Sigmoid colon (tissue), 7 donors: ENCODE data around the gene ADRA1B. TPM values are rescaled to one million over a fixed set of nuclear protein-coding genes. Genes with fewer than 3 reads are reported as not detected.

ENCODE experiments used
- DNase-seq: peaks from one replicate; pipeline ENCODE4 v3.0.0-alpha.2; 2019
- H3K27ac ChIP-seq, 4 donors: fragments of 200-600 bp; sonication (generic); one replicate each; pipeline ENCODE4 v1.5.1; 2016 to 2019; ENCODE audit warnings: mild to moderate bottlenecking in 1 of 4
- H3K27me3 ChIP-seq, 3 donors: fragments of 200-600 bp; sonication (generic); one replicate each; pipeline ENCODE4 v1.5.1; 2019; ENCODE audit warnings: mild to moderate bottlenecking in 1 of 3
- H3K36me3 ChIP-seq, 4 donors: fragments of 200-600 bp; sonication (generic); one replicate each; pipeline ENCODE4 v1.5.1; 2016 to 2019
- H3K4me1 ChIP-seq, 4 donors: fragments of 200-600 bp; sonication (generic); one replicate each; pipeline ENCODE4 v1.5.1; 2017 to 2019
- H3K4me3 ChIP-seq, 4 donors: fragments of 200-600 bp; sonication (generic); one replicate each; pipeline ENCODE4 v1.5.1; 2017 to 2019; ENCODE audit warnings: mild to moderate bottlenecking in 2 of 4, moderate library complexity in 1 of 4
- H3K9me3 ChIP-seq, 4 donors: fragments of 200-600 bp in 3 of 4; sonication (generic) in 3 of 4; one replicate each; pipeline versions ENCODE4 v1.5.1 to v1.6.1; 2013 to 2019
- EP300 ChIP-seq, 4 donors: sonication (generic); formaldehyde crosslinking; IDR thresholded peaks; one replicate each; pipeline ENCODE4 v1.6.1; 2017; ENCODE audit warnings: antibody characterized with exemption in 4 of 4
- POLR2A ChIP-seq, 2 donors: fragments of 450-650 bp; IDR thresholded peaks; one replicate each; pipeline ENCODE4 v1.6.1; 2016; ENCODE audit warnings: antibody characterized with exemption in 2 of 2, mild to moderate bottlenecking in 2 of 2, moderate library complexity in 2 of 2
- POLR2AphosphoS5 ChIP-seq, 4 donors: sonication (generic); formaldehyde crosslinking; IDR thresholded peaks; one replicate each; pipeline ENCODE4 v1.6.1; 2017; ENCODE audit warnings: antibody characterized with exemption in 4 of 4
- WGBS, 2 donors: extraction: QIAGEN DNeasy Blood & Tissue Kit; methylation state at CpG; one replicate each; pipeline ENCODE4 v1.1.7; 2013; 5-methylcytosine and 5-hydroxymethylcytosine counted together
- intact Hi-C: fragments of 100-400 bp; cut with DNase I; formaldehyde crosslinking; loops from one replicate; pipeline ENCODE4 v1.15.1; 2023
- polyA plus RNA-seq, 3 donors: library from polyadenylated mRNA; stranded (reverse); fragments of 200-250 nt; gene quantifications; one replicate each; pipeline ENCODE4 v1.2.3, GENCODE V29; 2013
- total RNA-seq, 4 donors: library from RNA; depleted of rRNA; stranded (reverse); fragments of >200 nt; gene quantifications; one replicate each; pipeline ENCODE4 v1.1.0, GENCODE V29; 2016
- TF ChIP-seq, protein P1 (sequence below), 4 experiments: fragments of 450-650 bp in 3 of 4; fragments of 200-600 bp in 1 of 4; IDR thresholded peaks; one replicate each; pipeline ENCODE4 v1.5.1; 2016 to 2019; ENCODE audit warnings: antibody characterized with exemption in 4 of 4, mild to moderate bottlenecking in 3 of 4, moderate library complexity in 2 of 4
- donor health status: healthy with polysubstance abuse.
- donor health status: Bipolar disorder and iron deficiency.
- donor health status: healthy.

The ADRA1B gene
- total RNA-seq = 1 to 10 TPM in 1 of 4 donors, under 1 TPM in 3; 0.36 to 1.8 (median 0.61) TPM
- polyA plus RNA-seq = under 1 TPM in 2 of 3 donors, not detected in 1; 0.47 to 0.92 TPM

DNA sequence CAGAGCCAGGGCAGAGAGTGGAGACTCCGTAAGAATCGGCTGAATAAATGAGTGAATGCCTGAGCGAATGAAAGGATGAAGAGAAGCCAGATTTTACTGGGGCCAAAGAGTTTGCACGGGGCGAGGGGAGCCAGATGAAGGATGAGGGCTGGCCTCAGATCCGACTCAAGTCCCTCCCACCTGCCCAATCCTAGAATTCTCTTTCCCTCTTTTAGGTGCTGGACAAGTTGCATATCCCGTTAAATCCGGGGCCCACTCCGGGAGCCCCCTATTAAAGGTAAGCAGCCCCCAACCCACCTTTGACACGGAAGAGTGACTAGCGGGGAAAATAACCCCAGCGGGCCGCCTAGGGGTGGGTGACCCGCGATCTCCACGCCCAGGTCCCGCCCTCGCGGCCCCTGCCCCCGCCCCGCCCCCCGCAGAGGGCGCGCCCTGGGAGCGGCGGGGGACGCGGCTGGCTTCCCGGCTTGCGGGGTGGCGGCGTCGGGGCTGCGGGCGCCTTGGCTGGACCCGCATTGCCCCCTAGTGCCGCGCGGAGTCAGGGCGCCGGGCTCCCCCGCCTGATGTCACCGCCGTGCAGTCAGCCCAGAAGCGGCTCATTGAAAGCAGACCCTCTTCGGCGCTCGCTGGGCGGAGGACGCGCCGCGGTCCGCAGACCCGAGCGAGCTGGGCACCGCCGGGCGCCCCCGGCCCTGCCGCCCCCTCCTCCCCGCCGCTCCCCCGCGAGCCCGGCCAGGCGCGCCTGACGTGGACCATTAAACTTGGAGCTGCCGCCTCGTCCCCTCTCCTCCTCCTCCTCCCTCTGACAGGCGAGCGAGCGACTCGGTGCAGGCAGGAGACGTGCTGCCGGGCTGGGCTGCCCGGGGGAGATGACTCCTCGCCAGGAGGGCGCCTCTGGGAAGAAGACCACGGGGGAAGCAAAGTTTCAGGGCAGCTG lies at the start of gene ADRA1B:
Gene ADRA1B (plus strand): TSS at position 579 of the 937 bp plus-strand sequence. CDS start 424 bp downstream, outside the sequence.
- Histone ChIP-seq H3K36me3 (no peaks in the 10 kb centered on the region), H3K27me3 (peaks cover 0 to 11% (median 3%) of the 10 kb centered on the region in 3 donors), H3K9me3 (no peaks in the 10 kb centered on the region), H3K27ac (peak within 1 kb of the TSS in 3 of 4 donors; percentile 11 to 50 (median 21)), H3K4me1 (peaks cover 0 to 31% (median 17%) of the 10 kb centered on the region in 4 donors), H3K4me3 (peak within 1 kb of the TSS in 3 of 4 donors; percentile 42 to 55 (median 48))
- TF ChIP-seq POLR2AphosphoS5 (IDR thresholded peaks at IDR 0.05) = no peak
- TF ChIP-seq, protein P1, sequence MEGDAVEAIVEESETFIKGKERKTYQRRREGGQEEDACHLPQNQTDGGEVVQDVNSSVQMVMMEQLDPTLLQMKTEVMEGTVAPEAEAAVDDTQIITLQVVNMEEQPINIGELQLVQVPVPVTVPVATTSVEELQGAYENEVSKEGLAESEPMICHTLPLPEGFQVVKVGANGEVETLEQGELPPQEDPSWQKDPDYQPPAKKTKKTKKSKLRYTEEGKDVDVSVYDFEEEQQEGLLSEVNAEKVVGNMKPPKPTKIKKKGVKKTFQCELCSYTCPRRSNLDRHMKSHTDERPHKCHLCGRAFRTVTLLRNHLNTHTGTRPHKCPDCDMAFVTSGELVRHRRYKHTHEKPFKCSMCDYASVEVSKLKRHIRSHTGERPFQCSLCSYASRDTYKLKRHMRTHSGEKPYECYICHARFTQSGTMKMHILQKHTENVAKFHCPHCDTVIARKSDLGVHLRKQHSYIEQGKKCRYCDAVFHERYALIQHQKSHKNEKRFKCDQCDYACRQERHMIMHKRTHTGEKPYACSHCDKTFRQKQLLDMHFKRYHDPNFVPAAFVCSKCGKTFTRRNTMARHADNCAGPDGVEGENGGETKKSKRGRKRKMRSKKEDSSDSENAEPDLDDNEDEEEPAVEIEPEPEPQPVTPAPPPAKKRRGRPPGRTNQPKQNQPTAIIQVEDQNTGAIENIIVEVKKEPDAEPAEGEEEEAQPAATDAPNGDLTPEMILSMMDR (IDR thresholded peaks at IDR 0.05) = peak in 1 of 4 experiments; percentile 48
- intact Hi-C loops = loop anchor here (5.0 to 10.0 kb wide), 4 partner anchors 131 to 759 kb away; no protein-coding TSS in a partner anchor
- WGBS, 2 donors = 1 to 2% methylated on average over 81 of the region's 81 CpGs
- DNase-seq = peak; percentile 85

DNA sequence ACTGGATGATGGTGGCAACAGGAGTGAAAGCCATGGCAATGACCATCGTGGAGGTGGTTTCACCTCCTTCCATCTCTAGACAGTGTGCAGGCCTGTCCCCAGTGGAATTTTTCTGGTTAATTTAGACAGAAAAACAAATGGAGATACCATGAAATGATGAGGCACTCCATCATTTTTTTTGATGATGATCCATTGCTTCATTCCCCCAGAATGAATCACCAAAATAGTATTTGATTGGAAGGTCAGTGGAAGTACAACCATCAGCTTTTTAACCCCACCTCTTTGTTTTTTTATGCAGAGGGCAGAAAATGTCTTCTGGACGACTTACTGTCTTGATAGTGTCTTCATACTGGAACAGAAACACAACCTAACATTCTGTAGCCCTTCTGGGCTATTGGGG lies 42.6 kb upstream of the ADRA1B start:
- no peaks in the 10 kb centered on the region for H3K9me3 ChIP-seq
- TF ChIP-seq POLR2AphosphoS5 (IDR thresholded peaks at IDR 0.05) (no peak), EP300 (IDR thresholded peaks at IDR 0.05) (no peak), POLR2A (IDR thresholded peaks at IDR 0.05) (no peak)
- TF ChIP-seq, protein P1 (IDR thresholded peaks at IDR 0.05) = no peak
- intact Hi-C loops = no loop called here
- 76 to 78% methylated on average over 2 of the region's 2 CpGs for WGBS, 2 donors
- DNase-seq = no peak
- H3K36me3 ChIP-seq = no peaks in the 10 kb centered on the region
- H3K27ac ChIP-seq = no peak overlapping the region
- H3K4me1 ChIP-seq = peaks cover 0 to 7% (median 0%) of the 10 kb centered on the region in 4 donors
- H3K4me3 ChIP-seq = no peak overlapping the region
- no peaks in the 10 kb centered on the region for H3K27me3 ChIP-seq

- no peak for DNase-seq
- H3K9me3 ChIP-seq = no peaks in the 10 kb centered on the region
- H3K27ac ChIP-seq = no peak overlapping the region
- H3K4me3 ChIP-seq = no peak overlapping the region
- intact Hi-C loops = no loop called here
- no peaks in the 10 kb centered on the region for H3K36me3 ChIP-seq
- H3K4me1 ChIP-seq = peaks cover 0 to 7% (median 0%) of the 10 kb centered on the region in 4 donors
- no peaks in the 10 kb centered on the region for H3K27me3 ChIP-seq
- TF ChIP-seq EP300 (IDR thresholded peaks at IDR 0.05) (no peak), POLR2A (IDR thresholded peaks at IDR 0.05) (no peak), POLR2AphosphoS5 (IDR thresholded peaks at IDR 0.05) (no peak)
- TF ChIP-seq, protein P1 (IDR thresholded peaks at IDR 0.05) = no peak
Measured at GRCh38 chr5:159874263-159874662, 42.0 kb upstream of the ADRA1B start.

DNA sequence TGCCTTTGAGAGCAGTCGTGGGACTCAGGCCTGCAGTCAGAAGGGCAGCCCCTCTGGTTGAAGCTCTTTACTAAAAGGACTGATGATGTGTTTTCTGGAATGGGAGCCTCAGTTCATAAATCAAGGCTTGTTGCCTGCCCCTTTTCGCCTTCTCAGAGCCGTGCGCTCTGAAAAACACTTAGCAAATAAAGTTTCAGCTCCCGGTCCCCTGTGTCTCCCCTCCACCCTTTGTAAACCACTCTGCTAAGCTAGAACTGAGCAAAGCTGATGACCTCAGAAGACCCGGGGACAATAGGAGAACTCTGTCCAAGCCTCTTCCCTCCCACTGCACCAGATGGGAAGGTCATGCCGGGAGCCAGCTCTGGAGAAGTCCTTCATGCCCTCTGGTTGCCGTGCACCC lies 39.3 kb upstream of the ADRA1B start:
- Histone ChIP-seq H3K4me1 (peaks cover 0 to 7% (median 0%) of the 10 kb centered on the region in 4 donors), H3K27me3 (no peaks in the 10 kb centered on the region), H3K27ac (no peak overlapping the region), H3K4me3 (no peak overlapping the region), H3K36me3 (no peaks in the 10 kb centered on the region), H3K9me3 (no peaks in the 10 kb centered on the region)
- no peak for TF ChIP-seq POLR2AphosphoS5 (IDR thresholded peaks at IDR 0.05)
- WGBS, 2 donors = 62 to 72% methylated on average over 8 of the region's 8 CpGs
- intact Hi-C loops = no loop called here
- DNase-seq = no peak

DNA sequence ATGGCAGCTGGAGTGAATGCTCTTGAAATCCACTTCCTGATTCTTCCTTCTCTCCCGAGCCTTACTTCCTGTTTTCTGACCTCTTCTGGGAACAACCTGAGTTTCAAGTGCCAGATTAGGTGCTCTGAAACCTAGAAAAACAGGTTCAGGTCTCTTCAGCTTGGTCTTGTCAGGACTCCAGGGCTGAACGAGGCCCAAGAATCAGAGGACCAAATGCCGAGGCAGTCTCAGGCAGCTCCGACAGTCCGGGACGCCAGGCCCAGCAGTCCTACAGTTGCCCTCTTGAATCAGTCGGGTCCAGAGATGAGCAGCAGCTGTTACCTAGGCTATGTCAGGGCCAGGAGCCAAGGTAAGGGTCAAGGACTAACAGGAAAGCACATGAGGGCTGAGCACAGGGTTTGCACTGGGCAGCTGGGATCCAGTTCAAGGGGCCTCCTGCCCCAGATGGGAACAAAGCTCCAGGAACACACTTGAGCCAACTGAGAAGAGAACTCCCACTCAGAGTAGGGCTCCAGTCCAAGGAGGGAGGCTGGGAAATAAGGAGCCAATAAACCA lies 38.3 kb upstream of the ADRA1B start:
- 65 to 66% methylated on average over 7 of the region's 7 CpGs for WGBS, 2 donors
- peak; percentile 85 for DNase-seq
- TF ChIP-seq, protein P1 (IDR thresholded peaks at IDR 0.05) = no peak
- peak in 2 of 4 donors; percentile 28 to 33 for TF ChIP-seq POLR2AphosphoS5 (IDR thresholded peaks at IDR 0.05)
- Histone ChIP-seq H3K27me3 (no peaks in the 10 kb centered on the region), H3K9me3 (no peaks in the 10 kb centered on the region), H3K27ac (peak overlapping the region; percentile 51 to 60 (median 60)), H3K36me3 (no peaks in the 10 kb centered on the region), H3K4me1 (peaks cover 0 to 7% (median 0%) of the 10 kb centered on the region in 4 donors), H3K4me3 (no peak overlapping the region)
- intact Hi-C loops = no loop called here
